ENCODE data around the gene ARMH4.

ARMH4 gene

DNA sequence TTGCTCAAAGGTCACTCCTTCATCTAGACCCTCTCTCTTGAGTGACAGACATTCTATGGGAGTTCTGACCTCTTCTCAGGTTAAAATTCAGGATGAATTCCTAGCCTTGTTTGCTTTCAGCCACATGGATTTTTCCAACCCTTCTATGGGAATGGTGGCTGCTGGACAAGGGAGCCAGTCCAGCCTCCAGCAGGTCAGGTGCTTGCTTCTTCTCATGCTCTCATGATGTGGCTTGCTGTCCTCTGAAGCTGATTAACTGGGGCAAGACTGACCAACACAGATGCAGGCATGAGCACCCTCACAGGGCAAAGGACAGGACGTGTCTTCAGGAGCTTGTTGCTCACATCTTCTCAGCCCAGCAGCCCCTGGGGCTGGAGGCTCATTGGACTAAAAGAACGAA lies 188.9 kb downstream of the ARMH4 start:
- no peak for DNase-seq (ENCODE audit: low read depth, low spot score)

DNA sequence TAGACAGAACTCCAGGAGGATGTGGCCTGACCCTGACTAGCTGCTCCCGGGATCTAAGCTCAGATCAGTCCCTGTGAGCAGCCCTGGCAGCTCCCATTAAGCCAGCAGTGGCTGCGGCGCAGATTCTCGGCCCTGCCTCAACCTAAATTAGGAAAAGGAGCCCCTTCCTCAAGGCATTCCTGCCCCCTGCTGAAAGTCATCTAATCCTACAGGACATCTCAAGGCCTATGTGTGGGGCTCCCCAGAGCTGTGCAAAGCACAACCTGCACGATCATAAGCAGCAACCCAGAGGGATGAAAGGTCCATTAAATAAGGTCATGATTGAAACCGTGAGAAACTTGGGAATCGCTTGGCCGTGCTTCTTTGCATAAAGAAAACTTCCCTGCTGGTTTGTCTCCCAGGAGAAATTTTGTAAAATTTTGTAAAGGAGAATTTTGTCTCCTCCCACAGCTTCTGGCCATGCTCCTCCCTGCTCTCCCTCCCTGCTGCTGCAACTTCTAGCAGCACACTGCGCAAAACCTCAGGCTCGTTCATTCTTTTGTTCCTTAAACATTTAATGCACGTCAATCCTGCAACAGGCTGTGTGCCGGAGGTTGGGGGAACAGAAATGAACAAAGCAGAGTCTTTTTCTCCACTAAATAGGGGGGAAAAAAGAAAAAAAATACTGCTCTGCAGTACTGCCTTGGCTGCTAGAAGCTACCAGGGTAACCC lies 189.5 kb downstream of the ARMH4 start:
- DNase-seq (ENCODE audit: low read depth, low spot score) = peak; percentile 89

DNA sequence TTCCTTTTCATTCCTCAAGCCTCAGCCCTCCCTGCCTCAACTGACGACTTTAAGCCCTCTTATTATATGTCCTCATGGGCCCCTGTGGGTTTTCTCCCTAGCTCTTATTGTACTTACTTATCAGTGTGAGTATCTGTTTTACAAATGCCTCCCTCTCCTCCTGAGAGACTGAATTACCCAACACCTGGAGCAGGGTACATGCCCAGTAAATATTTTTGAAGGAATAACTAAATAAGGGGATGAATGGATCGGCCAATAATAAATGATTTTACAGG lies 190.3 kb downstream of the ARMH4 start:
- DNase-seq (ENCODE audit: low read depth, low spot score) = no peak

DNA sequence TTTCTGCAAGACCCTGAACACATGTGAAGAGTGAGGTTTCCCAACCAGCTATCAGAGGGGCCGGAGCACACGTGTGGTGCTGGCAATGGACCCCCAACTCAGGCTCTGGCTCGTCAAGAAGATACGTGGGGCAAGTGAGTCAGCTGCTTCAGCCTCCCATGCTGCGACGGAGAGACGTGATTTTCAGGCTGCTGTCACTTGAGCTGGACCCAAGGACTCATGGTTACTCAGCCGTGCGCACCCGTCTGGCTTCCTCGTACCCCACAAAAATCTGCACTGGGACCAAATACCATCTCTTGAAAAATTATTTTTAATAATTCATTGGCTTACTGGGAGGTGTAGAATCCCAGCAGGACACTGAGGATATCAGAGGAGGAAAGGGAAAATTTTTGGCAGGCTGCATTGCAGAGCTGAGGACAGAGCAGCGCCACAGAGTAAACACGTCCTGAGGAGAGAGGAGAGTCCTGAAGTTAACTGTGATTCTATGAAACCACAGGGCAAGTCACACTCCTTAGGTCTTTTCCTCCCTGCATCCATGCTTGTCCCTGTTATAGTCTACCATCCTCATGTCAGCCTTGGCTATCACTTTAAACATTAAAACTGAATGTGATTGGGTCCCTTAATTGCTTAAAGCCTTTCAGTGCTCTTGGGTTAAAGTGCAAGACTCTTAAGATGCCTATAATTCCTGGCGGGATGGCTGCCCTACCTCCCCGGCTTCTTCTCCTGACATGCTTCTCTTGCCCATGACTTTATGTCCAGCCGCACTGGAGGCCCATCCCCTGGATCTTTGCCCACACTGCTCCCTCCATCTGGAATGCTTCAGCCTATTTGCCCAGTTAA lies 190.8 kb downstream of the ARMH4 start:
- DNase-seq (ENCODE audit: low read depth, low spot score) = no peak

DNA sequence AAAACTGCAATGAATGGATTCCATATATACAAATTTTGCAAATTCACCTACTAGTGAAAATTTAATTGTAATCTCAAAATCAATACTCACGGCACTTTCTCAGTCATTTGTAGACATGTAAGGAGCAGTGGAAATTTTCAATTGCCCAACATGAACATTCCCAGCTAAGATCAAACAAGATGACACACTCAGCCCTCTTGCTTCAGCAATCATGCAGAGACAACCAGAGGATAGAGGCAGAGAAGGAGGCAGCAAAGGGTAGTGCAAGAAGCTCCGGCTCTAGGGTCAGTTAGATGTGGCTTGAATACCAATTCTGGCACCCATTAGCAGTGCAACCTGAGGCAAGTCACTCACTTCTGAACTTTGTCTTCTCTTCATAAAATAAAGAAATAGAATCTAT lies 194.6 kb downstream of the ARMH4 start:
- no peak for DNase-seq (ENCODE audit: low read depth, low spot score)

Data from ELF-1 (cell line).